K562 (cell line): ENCODE data around the gene TMC2. TPM values are rescaled to one million over a fixed set of nuclear protein-coding genes. Genes with fewer than 3 reads are reported as not detected.

ENCODE experiments used
- ARID3B ChIP-seq: fragments of 250-450 bp; sonication (Bioruptor Pico); IDR thresholded peaks from 2 replicates; pipeline ENCODE4 v1.4.0; 2020; ENCODE audit warnings: borderline replicate concordance
- CEBPG ChIP-seq, 3 experiments: fragments of 200-800 bp in 1 of 3; sonication (Bioruptor generic) in 1 of 3; sonication (generic) in 1 of 3; formaldehyde crosslinking in 1 of 3; IDR thresholded peaks in 2 of 3; conservative IDR thresholded peaks in 1 of 3; 2 replicates each; pipeline versions ENCODE4 v1.6.1 to v1.8.0; 2016 to 2022; ENCODE audit warnings: missing compliant biosample characterization in 2 of 3, missing genetic modification characterization in 2 of 3, mild to moderate bottlenecking in 1 of 3, missing genetic modification reagents in 1 of 3
- FOXP1 ChIP-seq: sonication (generic); formaldehyde crosslinking; IDR thresholded peaks from 2 replicates; pipeline ENCODE4 v1.8.0; 2022; ENCODE audit warnings: mild to moderate bottlenecking, missing genetic modification reagents
- GTF2E2 ChIP-seq: fragments of 200-800 bp; sonication (Bioruptor generic); IDR thresholded peaks from 2 replicates; pipeline ENCODE4 v1.6.1; 2016; ENCODE audit warnings: missing genetic modification characterization, missing compliant biosample characterization
- HBP1 ChIP-seq: fragments of 450-650 bp; formaldehyde crosslinking; IDR thresholded peaks from 2 replicates; pipeline ENCODE4 v1.4.0; 2022; ENCODE audit warnings: missing genetic modification characterization
- HCFC1 ChIP-seq: IDR thresholded peaks from 2 replicates; pipeline ENCODE4 v1.6.1; 2012; ENCODE audit warnings: low read depth, low read length, improper control_type of control experiment
- HMBOX1 ChIP-seq: sonication (generic); IDR thresholded peaks from 2 replicates; pipeline ENCODE4 v1.6.1; 2016
- MYBL2 ChIP-seq, 2 experiments: fragments of 450-650 bp in 1 of 2; sonication (generic) in 1 of 2; formaldehyde crosslinking in 1 of 2; IDR thresholded peaks; 2 replicates each; pipeline versions ENCODE4 v1.6.1 to v1.8.1; 2017 to 2022; ENCODE audit warnings: borderline replicate concordance in 1 of 2, inconsistent platforms in 1 of 2, low read depth in 1 of 2, mild to moderate bottlenecking in 1 of 2, missing genetic modification reagents in 1 of 2, moderate library complexity in 1 of 2
- NUFIP1 ChIP-seq: fragments of 450-650 bp; IDR thresholded peaks from 2 replicates; pipeline ENCODE4 v1.6.1; 2018; ENCODE audit not compliant: partially characterized antibody
- PML ChIP-seq: IDR thresholded peaks from 2 replicates; pipeline ENCODE4 v1.6.1; 2012; ENCODE audit warnings: low read length, inconsistent platforms
- ZBED1 ChIP-seq: IDR thresholded peaks from 2 replicates; pipeline ENCODE4 v1.6.1; 2014
- ZNF184 ChIP-seq: sonication (generic); formaldehyde crosslinking; IDR thresholded peaks from 2 replicates; pipeline ENCODE4 v1.5.0; 2020; ENCODE audit warnings: missing genetic modification reagents
- polyA plus RNA-seq, 8 experiments: library from polyadenylated mRNA; depleted of rRNA in 4 of 8; stranded (reverse) in 5 of 8; unstranded in 3 of 8; fragments of >200 nt; fragmentation: Nextera tagmentation in 2 of 8; fragmentation: Illumina TruSeq in 1 of 8; extraction: Ambion mirVana in 2 of 8; extraction: Trizol in 1 of 8; gene quantifications; 2 replicates each; pipeline versions ENCODE4 v1.2.1 to v1.2.3, GENCODE V29; 2011 to 2014; ENCODE audit warnings: inconsistent platforms in 1 of 8, missing spikeins in 1 of 8
- total RNA-seq, 7 experiments: library from RNA; depleted of rRNA in 6 of 7; stranded (reverse); fragments of >200 nt in 6 of 7; fragmentation: Illumina TruSeq in 2 of 7; extraction: Trizol in 2 of 7; gene quantifications; 2 replicates each; pipeline versions ENCODE4 v1.2.1 to v1.2.3, GENCODE V29; 2011 to 2021; ENCODE audit warnings: low replicate concordance in 1 of 7
- TF ChIP-seq, protein P1 (sequence below): sonication (generic); formaldehyde crosslinking; IDR thresholded peaks from 2 replicates; pipeline ENCODE4 v1.8.0; 2023; ENCODE audit warnings: missing genetic modification reagents, mild to moderate bottlenecking, borderline replicate concordance
- TF ChIP-seq, protein P2 (sequence below): sonication (generic); formaldehyde crosslinking; IDR thresholded peaks from 2 replicates; pipeline ENCODE4 v1.8.1; 2022; ENCODE audit warnings: missing genetic modification reagents

The TMC2 gene
- total and polyA plus RNA-seq, 9 of the 15 experiments (the other 6 are each of a cell fraction or from before 2014, with no cell fraction given) = not detected

DNA sequence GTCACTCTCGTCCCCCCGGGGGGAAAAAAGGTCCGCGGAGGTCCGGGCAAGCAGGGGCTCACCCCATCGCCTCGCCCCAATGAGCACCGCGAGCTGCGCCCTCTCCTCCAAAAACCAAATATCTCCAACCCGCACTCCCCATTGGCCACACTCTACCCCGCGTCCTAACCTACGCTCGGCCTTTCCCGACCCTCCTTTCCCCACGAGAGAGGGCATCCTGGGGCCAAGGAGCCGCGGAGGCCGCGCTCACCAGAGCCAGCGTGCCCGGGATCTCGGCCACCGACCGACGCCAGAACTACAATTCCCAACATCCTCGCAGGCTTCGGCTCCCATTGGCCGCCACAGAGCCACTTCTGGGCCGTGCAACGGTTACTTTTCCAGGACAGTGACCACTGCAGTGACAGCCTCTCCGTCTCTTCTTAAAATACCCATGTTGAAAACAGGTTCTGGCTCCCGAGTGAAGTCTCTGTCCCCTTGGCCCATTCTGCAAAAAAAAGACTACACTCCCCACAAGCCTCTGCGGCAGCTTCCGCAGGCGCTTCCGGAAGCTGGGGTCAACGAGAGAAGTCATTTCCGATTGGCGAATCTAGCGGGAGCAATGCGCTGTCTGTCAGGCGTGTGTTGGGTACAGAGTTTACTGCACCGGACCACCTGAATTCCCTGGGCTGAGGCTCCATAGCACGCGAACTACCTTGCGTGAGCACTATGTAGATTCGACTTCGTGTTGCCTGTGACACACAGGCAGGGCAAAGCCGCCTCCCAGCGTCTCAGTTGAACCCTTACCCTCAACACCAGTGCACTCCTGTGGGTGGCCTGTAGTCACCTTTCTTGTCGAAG is 27.5 kb upstream of the TMC2 start, which contains the start of gene ZNF343 (continued):
- TF ChIP-seq CEBPG (CRISPR knock-in tag; IDR thresholded peaks at IDR 0.05) (0 out of 2 replicates have a peak, but pooled peaks have one; percentile 20), CEBPG (tag; conservative IDR thresholded peaks at IDR 0.05 in 1 of 2, IDR thresholded peaks at IDR 0.05 in 1 of 2) (no peak), GTF2E2 (tag) (no peak), ZBED1 (no peak), NUFIP1 (no peak), FOXP1 (no peak), HMBOX1 (no peak), ZNF184 (CRISPR knock-in tag) (no peak), PML (no peak), MYBL2 (IDR thresholded peaks at IDR 0.05; ENCODE audit: low read depth) (no peak), MYBL2 (CRISPR knock-in tag; IDR thresholded peaks at IDR 0.05; ENCODE audit: borderline replicate concordance) (no peak), ARID3B (CRISPR knock-in tag) (no peak), HBP1 (no peak), HCFC1 (peak; percentile 92)
- TF ChIP-seq, protein P1, sequence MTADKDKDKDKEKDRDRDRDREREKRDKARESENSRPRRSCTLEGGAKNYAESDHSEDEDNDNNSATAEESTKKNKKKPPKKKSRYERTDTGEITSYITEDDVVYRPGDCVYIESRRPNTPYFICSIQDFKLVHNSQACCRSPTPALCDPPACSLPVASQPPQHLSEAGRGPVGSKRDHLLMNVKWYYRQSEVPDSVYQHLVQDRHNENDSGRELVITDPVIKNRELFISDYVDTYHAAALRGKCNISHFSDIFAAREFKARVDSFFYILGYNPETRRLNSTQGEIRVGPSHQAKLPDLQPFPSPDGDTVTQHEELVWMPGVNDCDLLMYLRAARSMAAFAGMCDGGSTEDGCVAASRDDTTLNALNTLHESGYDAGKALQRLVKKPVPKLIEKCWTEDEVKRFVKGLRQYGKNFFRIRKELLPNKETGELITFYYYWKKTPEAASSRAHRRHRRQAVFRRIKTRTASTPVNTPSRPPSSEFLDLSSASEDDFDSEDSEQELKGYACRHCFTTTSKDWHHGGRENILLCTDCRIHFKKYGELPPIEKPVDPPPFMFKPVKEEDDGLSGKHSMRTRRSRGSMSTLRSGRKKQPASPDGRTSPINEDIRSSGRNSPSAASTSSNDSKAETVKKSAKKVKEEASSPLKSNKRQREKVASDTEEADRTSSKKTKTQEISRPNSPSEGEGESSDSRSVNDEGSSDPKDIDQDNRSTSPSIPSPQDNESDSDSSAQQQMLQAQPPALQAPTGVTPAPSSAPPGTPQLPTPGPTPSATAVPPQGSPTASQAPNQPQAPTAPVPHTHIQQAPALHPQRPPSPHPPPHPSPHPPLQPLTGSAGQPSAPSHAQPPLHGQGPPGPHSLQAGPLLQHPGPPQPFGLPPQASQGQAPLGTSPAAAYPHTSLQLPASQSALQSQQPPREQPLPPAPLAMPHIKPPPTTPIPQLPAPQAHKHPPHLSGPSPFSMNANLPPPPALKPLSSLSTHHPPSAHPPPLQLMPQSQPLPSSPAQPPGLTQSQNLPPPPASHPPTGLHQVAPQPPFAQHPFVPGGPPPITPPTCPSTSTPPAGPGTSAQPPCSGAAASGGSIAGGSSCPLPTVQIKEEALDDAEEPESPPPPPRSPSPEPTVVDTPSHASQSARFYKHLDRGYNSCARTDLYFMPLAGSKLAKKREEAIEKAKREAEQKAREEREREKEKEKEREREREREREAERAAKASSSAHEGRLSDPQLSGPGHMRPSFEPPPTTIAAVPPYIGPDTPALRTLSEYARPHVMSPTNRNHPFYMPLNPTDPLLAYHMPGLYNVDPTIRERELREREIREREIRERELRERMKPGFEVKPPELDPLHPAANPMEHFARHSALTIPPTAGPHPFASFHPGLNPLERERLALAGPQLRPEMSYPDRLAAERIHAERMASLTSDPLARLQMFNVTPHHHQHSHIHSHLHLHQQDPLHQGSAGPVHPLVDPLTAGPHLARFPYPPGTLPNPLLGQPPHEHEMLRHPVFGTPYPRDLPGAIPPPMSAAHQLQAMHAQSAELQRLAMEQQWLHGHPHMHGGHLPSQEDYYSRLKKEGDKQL = no peak
- TF ChIP-seq, protein P2, sequence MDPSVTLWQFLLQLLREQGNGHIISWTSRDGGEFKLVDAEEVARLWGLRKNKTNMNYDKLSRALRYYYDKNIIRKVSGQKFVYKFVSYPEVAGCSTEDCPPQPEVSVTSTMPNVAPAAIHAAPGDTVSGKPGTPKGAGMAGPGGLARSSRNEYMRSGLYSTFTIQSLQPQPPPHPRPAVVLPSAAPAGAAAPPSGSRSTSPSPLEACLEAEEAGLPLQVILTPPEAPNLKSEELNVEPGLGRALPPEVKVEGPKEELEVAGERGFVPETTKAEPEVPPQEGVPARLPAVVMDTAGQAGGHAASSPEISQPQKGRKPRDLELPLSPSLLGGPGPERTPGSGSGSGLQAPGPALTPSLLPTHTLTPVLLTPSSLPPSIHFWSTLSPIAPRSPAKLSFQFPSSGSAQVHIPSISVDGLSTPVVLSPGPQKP = no peak
